ENCODE results near the gene HTT.

HTT gene

DNA sequence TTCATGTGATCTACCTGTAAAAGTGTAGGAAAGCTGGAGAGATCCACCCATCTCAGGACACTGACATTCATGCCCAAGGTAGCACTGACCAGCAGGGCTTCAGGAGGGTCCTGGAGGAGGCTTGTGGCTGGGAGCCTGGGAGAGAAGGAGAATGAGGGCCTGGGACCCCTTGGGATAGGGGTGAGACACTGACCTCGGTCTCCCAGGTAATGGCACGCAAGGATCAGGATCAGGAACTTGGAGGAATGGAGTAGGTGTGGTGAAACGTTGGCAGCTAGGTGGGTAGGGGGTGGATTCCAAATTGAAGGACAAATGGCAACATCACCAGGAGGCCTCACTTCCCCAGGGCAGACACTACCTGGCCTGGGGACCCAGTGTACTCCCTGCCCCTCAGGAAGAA lies 206.0 kb downstream of the HTT start:
- no peak for DNase-seq

DNA sequence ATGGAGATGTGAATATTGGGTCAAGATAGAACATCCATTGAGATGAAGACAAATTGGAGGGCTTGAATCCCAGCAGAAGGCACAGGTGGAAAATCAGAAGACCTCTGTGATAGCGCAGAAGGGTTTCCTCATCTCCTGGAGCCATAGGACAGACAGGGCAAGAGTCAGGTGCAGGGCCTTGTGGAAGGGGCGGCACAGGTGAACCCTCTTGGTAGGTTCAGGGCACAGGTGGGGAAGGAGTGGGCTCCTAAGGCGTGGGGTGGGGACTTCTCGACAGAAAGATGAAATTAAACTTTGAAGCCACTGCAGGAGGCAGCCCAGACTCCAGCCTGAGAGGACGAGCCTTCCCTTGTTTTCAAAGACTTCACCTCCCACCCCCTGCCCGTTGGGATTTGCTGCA lies 209.0 kb downstream of the HTT start:
- no peak for DNase-seq

DNA sequence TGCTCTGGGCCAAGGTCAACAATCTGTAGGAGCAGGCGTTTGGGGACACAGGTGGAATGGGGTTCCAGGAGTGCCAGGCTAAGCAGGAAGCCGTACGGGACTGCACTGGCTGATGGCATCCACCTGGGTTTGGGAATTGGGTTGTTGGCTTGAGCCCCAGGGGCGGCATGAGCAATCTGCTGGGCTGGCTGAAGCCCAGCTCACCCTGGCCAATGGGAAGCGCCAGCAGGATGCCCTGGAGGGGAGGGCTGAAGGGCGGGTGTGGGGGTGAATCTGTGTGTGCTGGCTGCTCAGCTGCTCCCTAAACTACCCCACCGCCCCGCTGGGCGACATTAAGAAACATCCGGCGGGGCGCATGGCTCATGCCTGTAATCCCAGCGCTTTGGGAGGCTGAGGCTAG lies 209.4 kb downstream of the HTT start:
- no peak for DNase-seq

DNA sequence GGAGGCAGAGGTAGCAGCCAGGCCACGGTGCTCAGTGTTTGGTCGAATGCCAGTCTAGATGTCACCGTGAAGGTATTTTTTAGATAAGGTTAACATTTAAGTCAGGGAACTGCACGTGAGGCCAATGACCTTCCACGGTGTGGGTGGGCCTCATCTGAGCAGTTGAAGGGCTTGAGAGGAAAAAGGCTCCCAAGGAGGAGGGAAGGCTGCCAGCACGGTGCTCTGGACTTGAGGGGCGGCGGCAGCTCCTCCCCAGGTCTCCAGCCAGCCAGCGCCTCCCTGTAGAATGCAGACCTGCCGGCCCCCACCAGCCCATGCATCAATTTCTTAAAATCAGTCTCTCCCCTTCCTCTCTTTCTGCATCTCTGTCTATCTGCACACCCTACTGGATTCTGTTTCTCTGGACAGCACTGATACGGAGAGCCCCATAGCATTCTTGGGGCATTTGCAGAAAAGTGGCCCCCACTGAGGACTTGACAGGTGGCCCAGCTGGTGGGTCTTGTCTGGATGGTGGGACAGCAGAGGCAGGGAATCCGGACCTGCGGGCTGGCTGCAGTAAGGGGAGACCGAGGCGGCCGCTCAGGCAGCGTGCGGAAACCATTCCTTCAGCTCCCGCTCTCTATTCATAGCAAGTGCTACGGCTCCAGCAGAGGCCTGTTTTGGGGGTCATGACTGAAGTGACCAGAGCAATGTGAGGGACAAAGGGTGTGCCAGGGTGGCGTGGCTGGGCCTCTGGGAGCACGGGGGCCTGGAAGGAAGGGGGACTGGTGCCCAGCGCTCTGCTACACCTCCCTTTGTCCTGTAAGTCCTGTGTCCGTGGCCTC lies 210.5 kb downstream of the HTT start:
- DNase-seq, result no peak

DNA sequence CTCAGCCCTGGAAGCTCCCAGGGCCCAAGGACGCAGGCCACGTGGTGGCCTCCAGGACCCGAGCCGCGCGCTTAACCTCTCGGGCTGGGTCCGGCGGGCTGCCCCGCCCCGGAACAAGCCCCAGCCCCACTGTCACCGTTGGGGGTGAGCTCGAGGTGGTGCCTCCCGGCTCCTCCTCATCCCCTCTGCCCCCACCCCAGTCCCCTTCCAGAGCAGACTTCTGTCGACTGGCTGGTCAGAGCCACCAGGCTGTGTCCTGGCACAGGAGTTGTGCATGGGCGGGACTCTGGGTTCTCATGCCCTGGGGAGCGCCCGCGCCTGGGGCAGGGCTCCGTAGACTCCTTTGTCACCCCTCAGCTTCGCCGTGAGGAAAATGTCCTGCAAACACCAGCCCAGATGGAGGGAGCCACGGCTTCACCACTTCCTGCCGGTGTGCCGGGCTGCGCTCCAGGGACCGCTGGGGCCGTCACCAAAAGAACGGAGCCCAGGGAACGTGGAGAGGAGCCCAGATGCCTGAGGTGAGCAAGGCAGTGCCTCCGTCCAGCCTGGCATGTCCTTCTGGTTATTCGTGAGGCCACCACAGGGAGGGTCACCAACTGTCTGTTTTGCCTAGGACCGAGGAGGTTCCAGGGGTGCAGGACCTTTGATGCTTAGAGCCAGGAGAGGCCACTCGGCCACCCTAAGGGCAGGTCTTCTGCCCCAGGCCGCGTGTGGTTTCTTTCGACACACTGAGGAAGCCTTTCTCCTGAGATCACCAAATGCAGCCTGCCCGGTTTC lies 211.3 kb downstream of the HTT start:
- DNase-seq, result no peak

DNA sequence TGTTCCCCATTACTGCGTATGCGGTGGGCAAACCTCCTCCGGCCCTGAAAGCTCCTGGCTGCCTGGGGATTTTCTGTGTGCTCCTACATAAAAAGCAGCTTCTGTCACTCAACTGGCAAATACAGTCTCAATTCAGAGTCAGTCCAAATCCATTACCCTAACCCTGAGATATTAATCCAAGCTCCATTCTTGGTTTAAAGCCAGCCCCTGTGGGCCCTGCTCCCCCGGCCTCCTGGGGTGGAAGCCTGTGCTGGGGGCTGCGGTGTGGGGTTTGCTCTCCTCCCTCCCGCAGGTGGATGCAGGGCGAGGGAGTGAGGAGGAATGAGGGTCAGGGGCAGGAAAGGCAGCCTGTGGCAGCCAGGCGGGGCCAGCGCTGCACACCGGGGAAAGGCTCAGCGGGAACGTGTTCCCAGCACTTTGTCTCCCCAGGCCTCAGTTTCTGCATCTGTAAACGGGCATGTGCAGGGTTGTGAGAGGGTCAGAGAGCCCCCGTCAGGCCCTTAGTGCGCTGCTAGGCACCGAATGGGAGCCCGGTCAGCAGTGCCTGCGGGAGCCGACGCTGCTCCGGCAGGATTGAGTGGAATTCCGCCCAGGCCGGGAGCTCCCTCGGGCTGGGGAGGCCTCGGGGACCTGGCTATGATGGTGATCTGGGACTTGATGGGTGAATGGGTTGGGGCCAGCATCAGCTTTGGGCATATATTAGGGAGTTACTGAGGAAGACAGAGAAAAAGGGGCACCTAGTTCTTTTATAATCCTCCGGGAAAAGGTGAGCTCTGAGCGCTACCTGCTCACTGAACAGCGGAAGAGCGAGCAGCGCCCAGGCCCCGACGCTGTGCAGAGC lies 212.1 kb downstream of the HTT start:
- DNase-seq, result no peak

DNA sequence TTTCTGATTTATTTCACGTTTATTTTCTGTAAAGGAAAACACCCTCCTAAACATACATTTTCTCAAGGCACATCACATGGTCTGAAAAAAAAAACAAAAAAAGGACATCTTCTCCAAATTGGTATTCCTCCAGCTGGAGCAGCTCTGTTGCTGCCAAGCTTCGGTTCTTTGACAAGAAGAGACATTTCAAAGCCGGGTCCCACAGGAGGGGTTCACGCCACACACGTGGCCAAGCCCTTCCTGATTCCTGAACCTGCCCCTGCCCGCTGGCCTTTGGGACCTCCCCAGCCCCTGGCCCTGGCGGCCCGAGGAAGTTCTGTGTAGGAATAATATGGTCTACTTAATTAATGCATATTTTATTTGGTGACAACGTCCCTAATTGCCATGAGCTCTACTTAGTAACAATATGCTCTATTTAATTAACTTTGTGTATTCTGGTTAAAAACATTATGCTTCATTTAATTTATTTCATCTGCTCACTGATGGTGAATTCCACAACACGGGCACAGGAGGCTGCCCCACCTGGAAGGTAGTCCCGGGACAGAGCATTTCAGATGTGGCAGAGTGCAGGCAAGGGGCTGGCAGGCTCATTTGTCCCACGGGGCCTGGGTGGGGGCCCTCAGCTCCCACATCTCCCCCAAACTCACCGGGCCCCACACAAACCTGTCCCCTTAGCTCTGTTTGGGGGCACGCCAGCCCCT lies 212.9 kb downstream of the HTT start:
- DNase-seq, result no peak

DNA sequence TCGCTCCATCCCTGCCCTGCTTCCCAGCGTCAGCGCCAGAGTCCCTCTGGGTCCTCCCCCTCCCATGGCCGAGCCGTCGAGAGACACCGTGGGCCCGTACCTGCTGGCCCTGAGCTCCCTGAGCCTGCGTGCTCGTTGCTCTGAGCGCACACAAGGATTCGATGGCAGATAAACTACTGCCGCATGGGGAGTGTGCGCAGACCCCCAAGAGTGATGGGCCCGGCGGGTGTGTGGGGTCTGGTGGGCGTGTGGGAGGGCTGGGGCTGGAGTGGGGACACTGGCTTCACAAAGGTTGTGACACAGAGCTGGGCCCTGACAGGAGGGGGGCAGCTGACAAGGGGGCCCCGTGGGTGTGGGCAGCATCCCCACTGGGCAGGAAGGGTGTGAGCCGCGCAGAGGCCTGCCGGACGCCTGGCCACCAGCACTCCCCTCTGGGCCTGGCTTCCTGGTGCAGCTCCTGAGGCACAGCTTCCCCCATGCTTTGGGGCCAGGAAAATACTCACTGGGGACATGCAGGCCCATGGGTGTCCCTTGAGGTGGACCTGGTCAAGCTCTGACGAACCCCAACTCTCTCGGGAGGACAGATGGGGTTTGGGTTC lies 213.6 kb downstream of the HTT start:
- no peak for DNase-seq

DNA sequence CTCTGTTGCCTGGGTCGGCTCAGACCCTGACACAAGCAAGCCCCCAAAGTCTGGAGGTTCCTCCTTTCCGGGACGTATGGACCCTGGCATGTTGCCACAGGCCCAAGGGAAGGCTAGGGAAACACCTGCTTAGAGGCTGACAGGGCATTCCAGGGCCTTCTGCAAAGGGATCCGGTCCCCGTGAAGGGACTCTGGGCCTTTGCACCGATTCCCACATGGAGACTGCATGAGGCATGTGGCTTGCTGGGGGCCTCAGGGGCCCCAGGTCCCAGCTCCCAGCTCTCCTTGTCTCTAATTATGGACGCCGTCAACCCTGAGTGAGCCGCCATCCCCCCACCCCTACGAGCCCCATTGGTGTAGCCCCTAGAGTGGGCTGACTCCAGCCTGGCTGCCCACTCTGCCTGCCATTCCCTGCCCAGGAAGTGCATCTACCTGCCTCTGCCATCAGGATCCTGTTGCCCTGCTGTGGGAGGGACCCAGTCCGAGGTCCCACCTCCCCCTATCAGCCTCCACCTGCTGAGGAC lies 214.2 kb downstream of the HTT start:
- DNase-seq, result no peak

DNA sequence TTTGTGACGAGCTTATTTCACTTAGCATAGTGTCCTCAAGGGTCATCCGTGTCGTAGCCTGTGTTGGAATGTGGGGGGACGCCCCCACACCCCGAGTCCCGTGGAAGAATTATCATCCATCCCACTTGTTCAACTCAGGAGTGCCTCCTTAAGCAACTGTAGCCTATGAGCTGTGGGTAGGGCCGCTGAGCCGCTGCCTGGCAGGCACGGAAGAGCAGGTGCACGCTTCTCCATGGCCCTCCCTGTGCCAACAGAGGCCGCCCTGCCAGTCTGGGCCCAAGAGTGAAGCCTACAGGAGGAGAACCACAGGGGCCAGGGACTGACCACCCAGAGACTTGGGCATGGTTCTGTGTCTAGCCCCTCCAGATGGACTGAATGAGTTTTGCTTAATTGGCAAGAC lies 216.0 kb downstream of the HTT start:
- no peak for DNase-seq

DNA sequence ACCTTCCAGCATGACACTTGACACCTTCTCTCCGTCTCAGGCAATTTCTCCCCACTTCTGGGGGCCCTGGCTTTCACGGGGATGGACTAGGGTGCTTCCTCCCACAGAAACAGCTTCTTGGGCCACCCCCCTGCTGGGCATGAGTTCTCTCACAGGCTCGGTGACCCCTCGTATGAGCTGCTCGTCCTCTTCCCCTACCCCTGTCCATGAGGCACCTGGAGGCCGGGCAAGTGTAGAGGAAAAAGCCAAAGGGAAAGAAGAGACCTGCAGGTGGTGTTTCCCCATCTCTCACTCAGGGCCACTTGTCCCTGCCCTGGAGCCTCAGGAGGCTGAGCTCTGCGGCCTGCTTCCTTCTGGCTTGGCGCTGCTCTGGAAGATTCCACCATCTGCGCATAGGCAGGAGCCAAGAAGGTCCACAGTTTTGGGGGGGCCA lies 216.4 kb downstream of the HTT start:
- DNase-seq, result no peak

DNA sequence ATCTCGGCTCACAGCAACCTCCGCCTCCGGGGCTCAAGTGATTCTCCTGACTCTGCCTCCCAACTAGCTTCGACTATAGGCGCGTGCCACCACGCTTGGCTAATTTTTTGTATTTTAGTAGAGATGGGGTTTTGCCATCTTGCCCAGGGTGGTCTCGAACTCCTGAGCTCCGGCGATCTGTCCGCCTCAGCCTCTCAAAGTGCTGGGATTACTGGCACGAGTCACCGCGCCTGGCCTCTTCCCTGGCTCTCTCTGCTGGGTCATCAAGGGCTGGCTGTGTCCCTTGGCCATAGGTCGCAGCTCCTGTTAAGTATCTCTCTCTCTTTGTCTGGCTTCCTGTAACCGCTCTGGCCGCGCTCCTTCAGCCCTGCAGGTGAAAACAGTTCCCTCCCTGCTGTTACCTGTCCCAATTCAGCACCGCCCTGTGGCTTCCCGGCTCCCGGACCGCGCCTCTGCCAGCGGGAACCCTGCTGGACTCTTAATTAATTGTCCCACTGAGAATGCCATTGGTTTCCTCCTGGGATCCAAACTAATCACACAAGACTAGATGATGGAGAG lies 217.0 kb downstream of the HTT start:
- no peak for DNase-seq

DNA sequence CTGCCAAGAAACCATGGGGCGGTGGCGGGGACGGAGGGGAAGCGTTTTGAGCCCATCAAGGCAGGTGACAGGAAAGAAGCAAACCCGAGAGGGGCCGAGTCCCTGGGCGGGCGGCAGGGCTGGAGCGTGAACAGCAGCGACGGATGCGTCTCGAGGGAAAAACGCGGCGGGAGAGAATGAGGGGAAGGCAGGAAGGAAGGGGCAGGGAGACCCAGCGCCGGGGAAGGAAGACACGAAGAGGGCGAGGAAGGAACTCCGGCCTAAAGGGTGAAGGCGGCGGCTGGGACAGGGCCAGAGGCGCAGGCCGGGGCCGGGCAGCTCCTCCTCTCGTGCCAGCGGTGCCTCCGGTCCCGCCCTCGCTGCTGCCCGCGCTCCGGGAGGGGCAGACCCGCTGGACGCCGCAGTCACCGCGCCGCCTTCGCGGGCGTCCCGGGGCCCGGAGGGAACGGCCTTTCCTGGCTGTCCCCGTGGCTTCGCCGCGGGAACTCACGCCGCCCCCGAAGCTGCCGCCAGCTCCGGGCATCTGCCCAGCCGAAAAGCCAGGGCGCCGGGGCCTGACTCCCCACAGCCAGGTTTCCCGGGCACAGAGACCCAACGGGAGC lies 217.6 kb downstream of the HTT start:
- no peak for DNase-seq

DNA sequence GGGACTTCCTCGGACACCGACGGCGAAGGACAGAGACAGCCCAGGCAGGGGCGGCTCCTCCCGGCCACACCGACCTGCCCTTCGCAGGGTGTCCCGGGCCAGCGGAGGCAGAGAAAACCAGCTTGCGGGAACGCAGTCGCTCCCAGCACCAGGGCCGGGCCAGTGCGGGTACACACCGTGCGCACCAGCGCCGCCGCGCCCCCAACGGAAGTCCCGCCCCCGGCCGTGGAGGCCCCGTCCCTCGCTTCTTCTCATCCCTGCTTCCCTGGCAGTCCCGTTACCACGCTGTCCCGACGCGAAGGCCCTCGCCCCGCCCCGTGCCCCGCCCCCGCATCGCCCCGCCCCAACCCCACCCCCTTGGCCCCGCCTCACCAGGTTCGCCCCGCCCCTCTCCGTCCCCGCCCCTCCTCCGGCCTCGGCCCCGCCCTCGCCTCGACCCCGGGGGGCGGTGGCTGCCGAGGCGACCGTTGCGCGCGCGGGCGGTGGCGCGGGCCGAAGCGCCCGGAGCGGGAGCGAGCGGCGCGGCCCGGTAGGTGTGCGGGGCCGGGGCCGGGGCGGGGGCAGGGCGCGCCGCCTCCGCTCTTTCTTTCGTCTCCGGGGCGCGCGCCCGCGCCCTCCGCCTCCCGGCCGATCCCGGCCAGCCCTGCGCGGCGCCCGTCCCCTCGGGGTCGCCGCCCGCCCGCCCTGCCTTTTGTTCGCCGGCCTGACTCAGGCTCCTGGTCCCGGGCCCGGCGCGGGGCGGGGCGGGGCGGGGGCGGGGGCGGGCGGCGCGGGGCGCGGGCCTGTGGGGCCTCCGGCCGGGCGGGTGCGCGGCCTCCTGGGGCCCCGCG lies 218.3 kb downstream of the HTT start, which contains the start of gene RGS12:
RGS12 (plus strand) TSS at position 451 of the 830 bp plus-strand sequence. CDS start 23,150 bp downstream, outside the sequence.
- DNase-seq, result peak; percentile 93 to 96

Data from hippocampal formation (tissue), 2 donors.